ENCODE measurements around the gene SLC17A8.

The SLC17A8 gene

GRCh38 chr12:100388382-100388781, 31.5 kb downstream of the SLC17A8 start:
- no peaks in the 10 kb centered on the region for H3K9me3 ChIP-seq (ENCODE audit: severe bottlenecking)
- no peak overlapping the region for H3K4me3 ChIP-seq (ENCODE audit: severe bottlenecking)
- ATAC-seq (ENCODE audit: low read depth) (no peak), DNase-seq (ENCODE audit: low spot score) (no peak)
- H3K36me3 ChIP-seq (ENCODE audit: low read depth), result no peaks in the 10 kb centered on the region
- no peaks in the 10 kb centered on the region for H3K27me3 ChIP-seq (ENCODE audit: insufficient read depth, poor library complexity, severe bottlenecking)
- no peak overlapping the region for H3K27ac ChIP-seq (ENCODE audit: poor library complexity, severe bottlenecking)
- no peak for TF ChIP-seq CTCF (IDR thresholded peaks at IDR 0.05; ENCODE audit: poor library complexity, severe bottlenecking)
- no peaks in the 10 kb centered on the region for H3K4me1 ChIP-seq (ENCODE audit: insufficient read depth, poor library complexity, severe bottlenecking)

GRCh38 chr12:100391856-100392255, 35.0 kb downstream of the SLC17A8 start:
- Histone ChIP-seq H3K27ac (ENCODE audit: poor library complexity, severe bottlenecking) (no peak overlapping the region), H3K36me3 (ENCODE audit: low read depth) (no peaks in the 10 kb centered on the region), H3K27me3 (ENCODE audit: insufficient read depth, poor library complexity, severe bottlenecking) (no peaks in the 10 kb centered on the region), H3K9me3 (ENCODE audit: severe bottlenecking) (no peaks in the 10 kb centered on the region), H3K4me3 (ENCODE audit: severe bottlenecking) (no peak overlapping the region), H3K4me1 (ENCODE audit: insufficient read depth, poor library complexity, severe bottlenecking) (no peaks in the 10 kb centered on the region)
- ATAC-seq (ENCODE audit: low read depth) (no peak), DNase-seq (ENCODE audit: low spot score) (no peak)
- peak; percentile 38 for TF ChIP-seq CTCF (IDR thresholded peaks at IDR 0.05; ENCODE audit: poor library complexity, severe bottlenecking)

GRCh38 chr12:100393200-100393599, 36.3 kb downstream of the SLC17A8 start:
- no peak for ATAC-seq (ENCODE audit: low read depth)
- Histone ChIP-seq H3K36me3 (ENCODE audit: low read depth) (no peaks in the 10 kb centered on the region), H3K4me3 (ENCODE audit: severe bottlenecking) (no peak overlapping the region), H3K9me3 (ENCODE audit: severe bottlenecking) (no peaks in the 10 kb centered on the region), H3K4me1 (ENCODE audit: insufficient read depth, poor library complexity, severe bottlenecking) (no peaks in the 10 kb centered on the region), H3K27me3 (ENCODE audit: insufficient read depth, poor library complexity, severe bottlenecking) (no peaks in the 10 kb centered on the region), H3K27ac (ENCODE audit: poor library complexity, severe bottlenecking) (no peak overlapping the region)
- no peak for TF ChIP-seq CTCF (IDR thresholded peaks at IDR 0.05; ENCODE audit: poor library complexity, severe bottlenecking)
- DNase-seq (ENCODE audit: low spot score), result no peak

GRCh38 chr12:100395811-100396210, 38.9 kb downstream of the SLC17A8 start:
- TF ChIP-seq CTCF (IDR thresholded peaks at IDR 0.05; ENCODE audit: poor library complexity, severe bottlenecking), result no peak
- no peak overlapping the region for H3K27ac ChIP-seq (ENCODE audit: poor library complexity, severe bottlenecking)
- ATAC-seq (ENCODE audit: low read depth) (no peak), DNase-seq (ENCODE audit: low spot score) (no peak)
- no peaks in the 10 kb centered on the region for H3K36me3 ChIP-seq (ENCODE audit: low read depth)
- no peaks in the 10 kb centered on the region for H3K27me3 ChIP-seq (ENCODE audit: insufficient read depth, poor library complexity, severe bottlenecking)
- no peaks in the 10 kb centered on the region for H3K4me1 ChIP-seq (ENCODE audit: insufficient read depth, poor library complexity, severe bottlenecking)
- no peaks in the 10 kb centered on the region for H3K9me3 ChIP-seq (ENCODE audit: severe bottlenecking)
- H3K4me3 ChIP-seq (ENCODE audit: severe bottlenecking), result no peak overlapping the region

- no peaks in the 10 kb centered on the region for H3K27me3 ChIP-seq (ENCODE audit: insufficient read depth, poor library complexity, severe bottlenecking)
- no peak for DNase-seq (ENCODE audit: low spot score)
- no peaks in the 10 kb centered on the region for H3K9me3 ChIP-seq (ENCODE audit: severe bottlenecking)
- no peak for TF ChIP-seq CTCF (IDR thresholded peaks at IDR 0.05; ENCODE audit: poor library complexity, severe bottlenecking)
- no peak for ATAC-seq (ENCODE audit: low read depth)
- no peak overlapping the region for H3K27ac ChIP-seq (ENCODE audit: poor library complexity, severe bottlenecking)
- peaks cover 10% of the 10 kb centered on the region for H3K4me1 ChIP-seq (ENCODE audit: insufficient read depth, poor library complexity, severe bottlenecking)
- H3K4me3 ChIP-seq (ENCODE audit: severe bottlenecking), result no peak overlapping the region
- no peaks in the 10 kb centered on the region for H3K36me3 ChIP-seq (ENCODE audit: low read depth)
These were observed 41.4 kb downstream of the SLC17A8 start for GRCh38 chr12:100398307-100398706.
